NCI-H1694 (cell line): ENCODE measurements around the gene ITGAE.

ENCODE experiments used
- DNase-seq: peaks from one replicate; lab custom pipeline; 2025; lab: John Stamatoyannopoulos, UW

ITGAE gene

GRCh38 chr17:3667366-3668278, 133.4 kb downstream of the ITGAE start:
- peak; percentile 23 for DNase-seq

- no peak for DNase-seq
Observed at GRCh38 chr17:3666516-3666915, 134.5 kb downstream of the ITGAE start.

GRCh38 chr17:3665834-3666233, 135.2 kb downstream of the ITGAE start:
- no peak for DNase-seq
